Effector memory CD8-positive, alpha-beta T cell (primary cell): ENCODE data around the gene AZU1.
A peak's percentile ranks its signal among the peaks of the same experiment; 100 is the strongest.
"Not testable (repeated sequence)": the region's sequence is repeated elsewhere in the genome, so short reads cannot be mapped to it uniquely, and the experiment has no call there.

Experiments
- ATAC-seq: fragments of 150-1000 bp; cut with Tn5 transposase; replicated peaks from 2 replicates; pipeline ENCODE4 v1.10.0; 2021; ENCODE audit warnings: mild to moderate bottlenecking, moderate library complexity
- DNase-seq, 3 experiments: peaks; one replicate each; pipeline ENCODE4 v3.0.0; 2021
- H3K27ac Mint-ChIP-seq, 2 donors: one replicate each; pipeline ENCODE4 v1.8.0; 2022; ENCODE audit warnings: mild to moderate bottlenecking in 2 of 2, mixed read lengths in 2 of 2, moderate library complexity in 2 of 2
- H3K27me3 Mint-ChIP-seq, 2 donors: one replicate each; pipeline ENCODE4 v1.8.0; 2022; ENCODE audit warnings: mixed read lengths in 2 of 2
- H3K36me3 Mint-ChIP-seq: one replicate; pipeline ENCODE4 v1.8.0; 2022; ENCODE audit warnings: mild to moderate bottlenecking, moderate library complexity, mixed read lengths; ENCODE audit not compliant: insufficient read depth
- H3K4me1 Mint-ChIP-seq, 2 donors: one replicate each; pipeline ENCODE4 v1.8.0; 2022; ENCODE audit warnings: low read depth in 2 of 2, mixed read lengths in 2 of 2
- H3K4me3 Mint-ChIP-seq, 2 donors: one replicate each; pipeline ENCODE4 v1.8.0; 2022; ENCODE audit warnings: mild to moderate bottlenecking in 2 of 2, mixed read lengths in 2 of 2, moderate library complexity in 2 of 2
- H3K9me3 Mint-ChIP-seq, 2 donors: one replicate each; pipeline ENCODE4 v1.8.0; 2022; ENCODE audit warnings: mixed read lengths in 2 of 2

The AZU1 gene

GRCh38 chr19:853614-854220 is 26.1 kb downstream of the AZU1 start:
- not testable (repeated sequence) for ATAC-seq, H3K27ac Mint-ChIP-seq, H3K4me1 Mint-ChIP-seq, H3K4me3 Mint-ChIP-seq, DNase-seq, H3K9me3 Mint-ChIP-seq, H3K36me3 Mint-ChIP-seq
- peaks cover 3 to 34% of the 10 kb centered on the region in 2 donors for H3K27me3 Mint-ChIP-seq

- Mint-ChIP-seq H3K4me1 (peaks cover 2 to 3% of the 10 kb centered on the region in 2 donors), H3K27me3 (peaks cover 0 to 25% of the 10 kb centered on the region in 2 donors), H3K27ac (no peak overlapping the region), H3K9me3 (no peaks in the 10 kb centered on the region), H3K4me3 (no peak overlapping the region), H3K36me3 (no peaks in the 10 kb centered on the region)
- ATAC-seq: no peak
- DNase-seq: no peak
Observed at GRCh38 chr19:854549-854948, 26.9 kb downstream of the AZU1 start.

DNA sequence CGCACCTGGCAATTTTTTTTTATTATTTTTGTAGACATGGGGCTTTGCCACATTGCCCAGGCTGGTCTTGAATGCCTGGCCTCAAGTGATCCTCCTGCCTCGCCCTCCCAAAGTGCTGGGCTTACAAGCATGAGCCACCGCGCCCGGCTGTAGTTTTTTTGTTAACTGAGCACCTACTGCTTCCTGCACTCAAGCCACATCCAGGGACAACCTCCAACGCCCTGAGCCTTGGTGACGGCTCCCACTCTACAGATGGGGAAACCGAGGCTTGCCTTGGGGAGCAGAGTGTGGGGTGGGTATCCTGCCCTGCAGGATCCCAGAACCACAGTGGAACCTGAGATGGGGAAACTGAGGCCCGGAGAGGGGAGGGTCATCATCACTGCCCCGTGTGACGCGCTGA is 27.5 kb downstream of the AZU1 start:
- H3K27me3 Mint-ChIP-seq: peaks cover 0 to 20% of the 10 kb centered on the region in 2 donors
- H3K4me1 Mint-ChIP-seq: peaks cover 2 to 3% of the 10 kb centered on the region in 2 donors

GRCh38 chr19:855566-856120 is 28.0 kb downstream of the AZU1 start:
- H3K9me3 Mint-ChIP-seq: no peaks in the 10 kb centered on the region
- no peak overlapping the region for H3K4me3 Mint-ChIP-seq
- peaks cover 2 to 3% of the 10 kb centered on the region in 2 donors for H3K4me1 Mint-ChIP-seq
- DNase-seq (no peak), ATAC-seq (no peak)
- no peaks in the 10 kb centered on the region for H3K36me3 Mint-ChIP-seq
- peaks cover 0 to 20% of the 10 kb centered on the region in 2 donors for H3K27me3 Mint-ChIP-seq
- H3K27ac Mint-ChIP-seq: no peak overlapping the region

More for the DNA sequence above, 27.5 kb downstream of the AZU1 start:
- no peak for DNase-seq
- H3K27ac Mint-ChIP-seq: no peak overlapping the region
- H3K36me3 Mint-ChIP-seq: no peaks in the 10 kb centered on the region
- no peak for ATAC-seq
- no peaks in the 10 kb centered on the region for H3K9me3 Mint-ChIP-seq
- H3K4me3 Mint-ChIP-seq: no peak overlapping the region

DNA sequence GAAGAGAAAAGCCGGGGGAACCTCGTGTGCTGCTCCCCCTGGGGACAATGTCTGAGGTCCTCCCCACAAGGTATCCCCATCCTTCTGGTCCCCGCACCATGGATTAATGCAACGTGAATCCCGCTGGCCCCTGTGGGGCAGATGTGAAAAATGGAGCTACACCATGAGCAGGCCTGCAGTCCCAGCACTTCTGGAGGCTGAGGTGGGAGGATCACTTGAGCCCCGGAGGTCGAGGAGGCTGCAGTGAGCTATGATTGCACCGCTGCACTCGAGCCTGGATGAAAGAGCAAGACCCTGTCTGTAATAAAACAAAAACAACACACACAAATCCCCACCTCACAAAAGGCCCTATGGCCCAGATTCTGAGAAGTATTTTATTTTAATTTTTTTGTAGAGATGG is 30.6 kb downstream of the AZU1 start:
- DNase-seq (no peak), ATAC-seq (no peak)
- H3K4me3 Mint-ChIP-seq: no peak overlapping the region
- no peak overlapping the region for H3K27ac Mint-ChIP-seq
- H3K9me3 Mint-ChIP-seq: no peaks in the 10 kb centered on the region
- H3K36me3 Mint-ChIP-seq: peaks cover 2% of the 10 kb centered on the region
- H3K4me1 Mint-ChIP-seq: peaks cover 9 to 12% of the 10 kb centered on the region in 2 donors
- peaks cover 0 to 12% of the 10 kb centered on the region in 2 donors for H3K27me3 Mint-ChIP-seq

DNA sequence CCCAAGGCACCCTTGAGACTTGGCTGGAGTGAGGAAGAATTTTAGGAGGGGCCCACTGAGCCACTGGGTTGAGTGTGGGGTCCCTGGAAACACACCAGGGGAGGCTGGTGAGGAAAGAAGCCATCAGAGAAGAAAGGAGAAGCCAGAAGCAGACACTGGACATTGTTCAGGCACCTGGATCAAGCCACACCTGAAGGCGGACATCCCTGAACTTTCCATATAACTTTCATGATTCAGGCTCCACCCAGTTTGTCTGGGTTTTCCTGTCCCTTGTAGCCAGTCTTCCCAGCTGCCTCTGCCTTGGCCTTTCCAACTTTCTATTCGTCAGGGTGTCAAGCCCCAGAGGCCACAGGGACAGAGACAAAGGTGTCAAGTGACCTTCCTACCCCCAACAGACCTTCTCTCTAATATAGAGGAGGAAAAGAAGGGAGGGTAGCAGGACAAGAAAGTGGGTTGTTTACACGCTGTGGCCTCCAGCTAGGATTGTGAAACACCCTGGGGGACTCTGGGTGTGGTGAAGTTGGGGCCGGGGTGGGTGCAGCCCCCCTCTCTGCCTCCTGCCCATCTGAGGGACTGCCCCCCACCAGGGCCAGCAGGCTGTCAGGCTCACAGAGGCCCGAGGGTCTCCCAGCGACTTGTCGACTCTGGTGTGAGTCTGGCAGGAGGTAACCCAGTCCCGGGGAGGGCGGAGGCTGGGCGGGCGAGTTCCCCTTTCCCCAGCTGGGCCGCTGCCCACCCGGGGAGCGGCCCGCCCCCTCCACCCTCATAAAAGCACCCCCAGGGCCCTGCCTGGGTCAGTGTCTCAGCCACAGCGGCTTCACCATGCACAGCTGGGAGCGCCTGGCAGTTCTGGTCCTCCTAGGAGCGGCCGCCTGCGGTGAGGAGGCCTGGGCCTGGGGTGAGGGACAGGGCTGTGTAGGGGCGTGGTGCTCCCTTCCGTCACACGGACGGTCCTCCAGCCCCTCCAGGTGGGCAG is 31.5 kb downstream of the AZU1 start, which contains the start of gene CFD:
CFD (plus strand) TSS at position 797 of the 976 bp plus-strand sequence; CDS start at position 823, 26 bp downstream.
- Mint-ChIP-seq H3K4me3 (peak within 1 kb of the TSS; percentile 44 to 45), H3K9me3 (no peaks in the 10 kb centered on the region), H3K27ac (no peak within 1 kb of the TSS), H3K27me3 (peaks cover 0 to 12% of the 10 kb centered on the region in 2 donors), H3K36me3 (peaks cover 7% of the 10 kb centered on the region), H3K4me1 (peaks cover 9 to 19% of the 10 kb centered on the region in 2 donors)
- DNase-seq (no peak), ATAC-seq (no peak)

DNA sequence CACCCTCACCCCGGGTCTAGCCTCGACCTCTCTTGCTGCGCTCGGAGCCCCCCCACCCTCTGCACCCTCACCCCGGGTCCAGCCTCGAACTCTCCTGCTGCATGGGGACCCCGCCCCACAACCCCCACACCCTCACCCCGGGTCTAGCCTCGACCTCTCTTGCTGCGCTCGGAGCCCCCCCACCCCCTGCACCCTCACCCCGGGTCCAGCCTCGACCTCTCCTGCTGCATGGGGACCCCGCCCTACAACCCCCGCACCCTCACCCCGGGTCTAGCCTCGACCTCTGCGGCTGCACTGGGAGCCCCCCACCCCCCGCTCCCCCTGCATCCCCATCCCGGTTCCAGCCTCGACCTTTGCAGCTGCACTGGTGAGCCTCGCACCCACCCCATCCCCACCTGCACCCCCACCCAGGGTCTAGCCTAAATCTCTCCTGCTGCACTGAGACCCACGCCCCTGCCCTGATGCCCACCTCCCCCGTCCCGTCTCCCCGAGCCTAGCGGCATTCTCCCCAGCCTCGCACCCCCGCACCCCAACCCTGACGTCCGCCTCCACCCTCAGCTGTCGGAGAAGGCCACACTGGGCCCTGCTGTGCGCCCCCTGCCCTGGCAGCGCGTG is 33.6 kb downstream of the AZU1 start:
- Mint-ChIP-seq H3K4me3 (peak overlapping the region; percentile 73 to 79), H3K36me3 (peaks cover 7% of the 10 kb centered on the region), H3K27me3 (peaks cover 0 to 12% of the 10 kb centered on the region in 2 donors), H3K9me3 (no peaks in the 10 kb centered on the region), H3K27ac (no peak overlapping the region), H3K4me1 (peaks cover 9 to 19% of the 10 kb centered on the region in 2 donors)
- no peak for DNase-seq
- no peak for ATAC-seq

- peak overlapping the region; percentile 73 to 79 for H3K4me3 Mint-ChIP-seq
- peak; percentile 38 for ATAC-seq
- peaks cover 0 to 12% of the 10 kb centered on the region in 2 donors for H3K27me3 Mint-ChIP-seq
- no peaks in the 10 kb centered on the region for H3K9me3 Mint-ChIP-seq
- peak; percentile 51 to 56 (median 54) for DNase-seq
- H3K36me3 Mint-ChIP-seq: peaks cover 9% of the 10 kb centered on the region
- peak overlapping the region in 1 of 2 donors; percentile 52 for H3K27ac Mint-ChIP-seq
- peaks cover 9 to 18% of the 10 kb centered on the region in 2 donors for H3K4me1 Mint-ChIP-seq
Observed at GRCh38 chr19:861756-862580, 34.3 kb downstream of the AZU1 start.

- peak; percentile 81 to 83 (median 83) for DNase-seq
- no peaks in the 10 kb centered on the region for H3K9me3 Mint-ChIP-seq
- H3K4me1 Mint-ChIP-seq: peaks cover 9 to 20% of the 10 kb centered on the region in 2 donors
- H3K4me3 Mint-ChIP-seq: peak overlapping the region; percentile 73 to 79
- peak overlapping the region in 1 of 2 donors; percentile 77 for H3K27ac Mint-ChIP-seq
- peaks cover 16% of the 10 kb centered on the region for H3K36me3 Mint-ChIP-seq
- H3K27me3 Mint-ChIP-seq: peaks cover 0 to 6% of the 10 kb centered on the region in 2 donors
- ATAC-seq: peak; percentile 63
Observed at GRCh38 chr19:862581-863314, 35.1 kb downstream of the AZU1 start.

GRCh38 chr19:863315-863620 is 35.6 kb downstream of the AZU1 start:
- ATAC-seq (no peak), DNase-seq (no peak)
- Mint-ChIP-seq H3K9me3 (no peaks in the 10 kb centered on the region), H3K4me1 (peaks cover 9 to 20% of the 10 kb centered on the region in 2 donors), H3K36me3 (peaks cover 16% of the 10 kb centered on the region), H3K27me3 (peaks cover 0 to 1% of the 10 kb centered on the region in 2 donors), H3K27ac (peak overlapping the region in 1 of 2 donors; percentile 77), H3K4me3 (peak overlapping the region; percentile 73 to 79)

DNA sequence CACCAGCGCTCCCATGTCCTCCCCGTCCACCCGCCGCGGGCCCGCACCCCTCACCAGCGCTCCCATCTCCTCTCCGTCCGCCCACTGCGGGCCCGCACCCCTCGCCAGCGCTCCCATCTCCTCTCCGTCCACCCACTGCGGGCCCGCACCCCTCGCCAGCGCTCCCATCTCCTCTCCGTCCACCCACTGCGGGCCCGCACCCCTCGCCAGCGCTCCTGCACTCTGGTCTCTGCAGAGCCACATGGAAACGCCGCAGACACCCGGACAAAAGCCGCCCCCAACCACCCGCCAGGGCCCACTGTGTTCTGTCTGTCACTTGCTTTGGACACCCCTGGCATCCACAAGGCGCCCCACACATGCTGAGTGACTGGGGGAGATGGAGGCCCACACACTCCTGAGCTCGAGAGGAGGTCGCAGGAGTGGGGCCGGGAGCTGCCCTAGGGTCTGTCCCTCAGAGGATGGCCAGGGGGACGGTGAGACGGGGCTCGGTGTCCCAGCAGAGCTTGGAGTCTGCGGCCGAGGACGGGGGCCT is 39.2 kb downstream of the AZU1 start:
- H3K4me1 Mint-ChIP-seq: peaks cover 9 to 20% of the 10 kb centered on the region in 2 donors
- no peaks in the 10 kb centered on the region for H3K9me3 Mint-ChIP-seq
- ATAC-seq (no peak), DNase-seq (no peak)
- H3K27ac Mint-ChIP-seq: no peak overlapping the region
- no peaks in the 10 kb centered on the region for H3K27me3 Mint-ChIP-seq
- H3K4me3 Mint-ChIP-seq: no peak overlapping the region
- peaks cover 31% of the 10 kb centered on the region for H3K36me3 Mint-ChIP-seq

DNA sequence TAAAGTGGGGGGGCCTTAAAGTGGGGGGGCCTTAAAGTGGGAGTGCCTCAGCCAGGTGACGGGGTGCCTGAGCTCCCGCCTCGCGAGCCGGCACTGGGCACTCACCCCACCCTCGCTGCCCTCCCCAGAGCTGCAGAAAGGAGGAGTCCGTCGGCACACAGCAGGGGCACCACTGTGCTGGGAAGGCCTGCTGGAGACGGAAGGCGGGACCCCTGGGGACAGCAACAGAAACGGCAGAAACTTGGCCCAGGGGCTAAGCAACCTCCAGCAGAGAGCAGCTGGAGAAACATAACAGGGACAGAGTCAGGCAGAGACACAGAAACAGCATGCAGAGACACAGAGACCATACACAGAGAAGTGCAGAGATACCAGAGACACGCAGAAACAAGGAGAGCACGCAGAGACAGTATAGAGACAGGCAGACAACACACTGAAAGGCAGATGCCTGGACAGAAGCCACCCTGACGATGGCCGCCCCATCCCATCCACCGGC is 39.7 kb downstream of the AZU1 start:
- Mint-ChIP-seq H3K4me3 (no peak overlapping the region), H3K27me3 (no peaks in the 10 kb centered on the region), H3K36me3 (peaks cover 36% of the 10 kb centered on the region), H3K27ac (no peak overlapping the region), H3K9me3 (no peaks in the 10 kb centered on the region), H3K4me1 (peaks cover 12 to 24% of the 10 kb centered on the region in 2 donors)
- ATAC-seq: no peak
- DNase-seq: no peak
